Measurements from ENCODE around the gene LDLRAD1.
"Not testable (repeated sequence)": the region's sequence is repeated elsewhere in the genome, so short reads cannot be mapped to it uniquely, and the experiment has no call there.

Gene LDLRAD1

GRCh38 chr1:54051933-54052430, 34.0 kb upstream of the LDLRAD1 start:
- H3K4me3 ChIP-seq (ENCODE audit: low read length): peak overlapping the region; percentile 82
- TF ChIP-seq, protein P1, sequence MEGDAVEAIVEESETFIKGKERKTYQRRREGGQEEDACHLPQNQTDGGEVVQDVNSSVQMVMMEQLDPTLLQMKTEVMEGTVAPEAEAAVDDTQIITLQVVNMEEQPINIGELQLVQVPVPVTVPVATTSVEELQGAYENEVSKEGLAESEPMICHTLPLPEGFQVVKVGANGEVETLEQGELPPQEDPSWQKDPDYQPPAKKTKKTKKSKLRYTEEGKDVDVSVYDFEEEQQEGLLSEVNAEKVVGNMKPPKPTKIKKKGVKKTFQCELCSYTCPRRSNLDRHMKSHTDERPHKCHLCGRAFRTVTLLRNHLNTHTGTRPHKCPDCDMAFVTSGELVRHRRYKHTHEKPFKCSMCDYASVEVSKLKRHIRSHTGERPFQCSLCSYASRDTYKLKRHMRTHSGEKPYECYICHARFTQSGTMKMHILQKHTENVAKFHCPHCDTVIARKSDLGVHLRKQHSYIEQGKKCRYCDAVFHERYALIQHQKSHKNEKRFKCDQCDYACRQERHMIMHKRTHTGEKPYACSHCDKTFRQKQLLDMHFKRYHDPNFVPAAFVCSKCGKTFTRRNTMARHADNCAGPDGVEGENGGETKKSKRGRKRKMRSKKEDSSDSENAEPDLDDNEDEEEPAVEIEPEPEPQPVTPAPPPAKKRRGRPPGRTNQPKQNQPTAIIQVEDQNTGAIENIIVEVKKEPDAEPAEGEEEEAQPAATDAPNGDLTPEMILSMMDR (conservative IDR thresholded peaks at IDR 0.05; ENCODE audit: low read length): no peak
- DNase-seq (ENCODE audit: low read depth): peak; percentile 10

DNA sequence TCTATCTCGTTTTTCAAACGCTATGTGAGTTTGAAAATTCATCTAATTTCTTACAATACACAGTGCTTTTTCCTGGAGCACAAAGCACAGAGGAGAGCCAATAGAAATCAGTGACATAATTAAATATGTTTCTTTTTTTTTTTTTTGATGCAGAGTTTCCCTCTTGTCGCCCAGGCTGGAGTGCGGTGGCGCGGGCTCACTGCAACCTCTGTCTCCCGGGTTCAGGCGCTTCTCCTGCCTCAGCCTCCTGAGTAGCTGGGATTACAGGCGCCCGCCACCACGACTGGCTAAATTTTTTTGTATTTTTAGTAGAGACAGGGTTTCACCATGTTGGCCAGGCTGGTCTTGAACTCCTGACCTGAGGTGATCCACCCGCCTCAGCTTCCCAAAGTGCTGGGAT, 32.4 kb upstream of the LDLRAD1 start:
- not testable (repeated sequence) for DNase-seq (ENCODE audit: low read depth); H3K4me3 ChIP-seq (ENCODE audit: low read length)

DNA sequence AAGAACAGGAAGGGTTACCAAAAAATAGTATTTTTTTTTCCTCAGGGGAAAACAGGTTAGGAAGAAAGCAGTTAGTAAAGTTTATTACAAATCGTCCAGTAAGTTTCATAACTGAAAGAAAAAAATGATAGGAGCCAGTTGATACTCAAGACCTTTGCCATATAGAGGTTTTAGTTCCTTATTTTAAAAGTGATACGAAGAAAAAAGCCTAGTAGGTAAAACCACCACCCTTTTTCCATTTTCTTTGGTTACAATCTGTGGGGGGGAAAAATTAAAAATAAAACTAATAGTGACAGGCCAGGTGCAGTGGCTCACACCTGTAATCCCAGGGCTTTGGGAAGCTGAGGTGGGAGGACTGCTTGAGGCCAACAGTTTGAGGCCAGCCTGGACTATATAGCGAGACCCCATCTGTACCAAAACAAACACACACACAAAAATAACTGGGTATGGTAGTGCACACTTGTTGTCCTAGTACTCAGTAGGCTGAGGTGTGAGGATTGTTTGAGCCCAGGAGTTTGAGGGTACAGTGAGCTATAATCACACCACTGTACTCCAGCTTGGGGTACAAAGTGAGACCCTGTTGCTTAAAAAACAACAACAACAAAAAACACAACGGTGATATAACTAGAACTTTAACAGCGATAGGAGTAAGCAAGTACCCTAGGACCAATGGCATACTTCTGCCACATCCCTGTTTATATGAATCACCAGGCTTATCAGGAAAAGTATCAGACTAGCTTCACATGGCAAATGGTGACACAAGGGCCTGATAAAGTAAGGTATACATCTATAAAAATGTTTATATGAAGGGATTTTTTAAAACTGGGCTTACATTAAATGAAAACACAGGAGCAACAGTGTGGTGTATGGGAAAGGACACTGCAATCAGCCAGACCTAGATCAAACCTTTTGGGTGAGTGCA, 29.7 kb upstream of the LDLRAD1 start:
- DNase-seq (ENCODE audit: low read depth): no peak
- H3K4me3 ChIP-seq (ENCODE audit: low read length): no peak overlapping the region
- TF ChIP-seq, protein P1 (conservative IDR thresholded peaks at IDR 0.05; ENCODE audit: low read length): no peak

GRCh38 chr1:54046671-54047383, 28.8 kb upstream of the LDLRAD1 start:
- TF ChIP-seq, protein P1 (conservative IDR thresholded peaks at IDR 0.05; ENCODE audit: low read length): no peak
- no peak overlapping the region for H3K4me3 ChIP-seq (ENCODE audit: low read length)
- DNase-seq (ENCODE audit: low read depth): peak; percentile 26

DNA sequence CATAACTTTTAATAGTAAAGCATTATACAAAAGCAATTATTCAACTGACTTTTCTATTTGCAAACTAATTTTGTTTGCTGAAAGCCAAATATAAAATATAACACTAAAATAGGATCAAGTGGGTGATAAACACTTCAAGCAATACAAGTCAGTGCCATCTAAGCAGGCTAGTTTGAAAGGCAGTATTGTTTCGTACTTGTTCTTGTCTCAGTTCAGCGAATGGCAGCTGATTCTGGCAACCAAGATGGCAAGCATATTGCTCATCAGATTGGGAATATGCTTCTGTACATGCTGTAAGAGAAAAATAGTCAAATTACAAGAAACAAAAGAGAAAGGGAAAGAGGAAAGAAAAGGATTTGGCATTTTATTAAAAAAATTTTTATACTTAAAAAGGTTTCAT, 27.5 kb upstream of the LDLRAD1 start:
- TF ChIP-seq, protein P1 (conservative IDR thresholded peaks at IDR 0.05; ENCODE audit: low read length): no peak
- DNase-seq (ENCODE audit: low read depth): no peak
- no peak overlapping the region for H3K4me3 ChIP-seq (ENCODE audit: low read length)

DNA sequence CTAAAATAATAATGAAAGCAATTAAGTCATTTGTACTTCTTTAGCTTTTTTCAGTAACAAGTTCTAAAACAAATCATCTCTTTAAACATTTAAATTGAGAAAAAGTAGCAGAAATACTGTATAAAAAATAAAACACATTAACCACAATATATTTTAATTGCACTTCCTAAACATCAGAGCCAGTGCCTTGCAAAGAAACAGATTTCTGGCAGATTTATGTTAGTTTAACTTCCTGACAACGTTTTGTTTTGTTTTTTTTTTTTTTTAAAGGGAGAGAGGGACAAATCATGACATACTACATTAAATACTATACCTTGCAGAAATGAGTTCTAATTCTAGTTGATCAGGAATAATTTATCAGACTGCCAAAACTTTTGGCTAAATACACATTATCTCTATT, 23.8 kb upstream of the LDLRAD1 start:
- TF ChIP-seq, protein P1 (conservative IDR thresholded peaks at IDR 0.05; ENCODE audit: low read length): no peak
- no peak overlapping the region for H3K4me3 ChIP-seq (ENCODE audit: low read length)
- DNase-seq (ENCODE audit: low read depth): no peak

DNA sequence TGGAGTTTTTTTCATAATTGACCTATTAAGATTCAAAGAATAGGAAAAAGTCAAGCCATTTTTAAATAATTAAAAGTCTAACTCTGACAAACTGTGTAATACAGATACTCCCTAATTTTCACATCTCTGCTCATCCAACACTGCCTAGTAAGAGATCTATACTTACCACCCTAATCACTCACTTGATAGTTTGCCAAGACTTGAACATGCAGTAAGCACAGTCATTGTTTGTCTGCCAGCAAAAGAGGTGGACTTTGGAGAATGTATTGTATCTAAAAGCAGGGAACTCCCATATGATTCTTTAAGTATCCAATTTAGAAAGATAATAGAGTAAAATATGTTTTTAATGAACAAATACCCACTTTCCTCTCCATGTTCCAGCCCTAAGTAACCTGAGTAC, 19.5 kb upstream of the LDLRAD1 start:
- no peak overlapping the region for H3K4me3 ChIP-seq (ENCODE audit: low read length)
- peak; percentile 6 for DNase-seq (ENCODE audit: low read depth)
- TF ChIP-seq, protein P1 (conservative IDR thresholded peaks at IDR 0.05; ENCODE audit: low read length): no peak

Data from AG10803 (cell line).